A549 treated with AZD9567 at 1 μM for 4 hours (cell line): ENCODE data around the gene FCAR. TPM values are rescaled to one million over a fixed set of nuclear protein-coding genes. Genes with fewer than 3 reads are reported as not detected.

Source experiments
- total RNA-seq: library from RNA; stranded (reverse); fragments of 200-300 nt; extraction: Qiagen RNA extraction; gene quantifications from 5 replicates; pipeline ENCODE4 v1.2.3, GENCODE V29; 2022; ENCODE audit not compliant: insufficient read depth

Gene FCAR
- total RNA-seq: not detected in 5 replicates

DNA sequence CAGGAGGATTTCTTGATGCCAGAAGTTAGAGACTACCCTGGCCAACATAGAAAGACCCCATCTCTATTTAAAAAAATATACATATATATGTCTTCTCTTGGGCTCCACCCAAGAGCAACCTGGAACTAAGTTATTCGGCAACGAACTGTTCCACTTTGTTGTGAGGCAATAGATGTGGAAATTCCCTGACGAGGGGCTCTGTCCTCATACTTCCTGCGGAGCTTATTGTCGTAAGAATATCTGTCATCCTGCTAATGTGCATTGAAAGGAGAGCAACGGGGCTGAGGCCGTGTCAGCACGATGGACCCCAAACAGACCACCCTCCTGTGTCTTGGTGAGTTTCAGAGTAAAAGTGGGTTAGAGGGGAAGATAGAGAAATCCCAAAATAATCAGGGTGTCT is at the start of gene FCAR:
TSS of gene FCAR (plus strand) at position 246 of the 400 bp plus-strand sequence. CDS start at position 301, 55 bp downstream.

DNA sequence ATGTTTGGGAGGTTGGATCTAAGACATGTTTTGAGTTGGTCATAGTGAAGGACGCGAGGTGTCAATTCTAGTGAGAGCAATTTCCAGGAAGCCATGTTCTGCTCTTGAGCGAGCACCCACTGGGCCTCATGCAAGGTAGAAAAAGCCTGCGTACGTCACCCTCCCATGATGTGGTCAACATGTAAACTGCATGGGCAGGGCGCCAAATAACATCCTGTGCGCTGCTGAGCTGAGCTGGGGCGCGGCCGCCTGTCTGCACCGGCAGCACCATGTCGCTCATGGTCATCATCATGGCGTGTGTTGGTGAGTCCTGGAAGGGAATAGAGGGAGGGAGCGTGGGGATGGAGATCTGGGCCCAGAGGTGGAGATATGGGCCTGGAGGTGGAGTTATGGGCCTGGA is 41.5 kb upstream of the FCAR start, which contains the start of gene KIR2DS4:
TSS of gene KIR2DS4 (plus strand) at position 181 of the 400 bp plus-strand sequence.

DNA sequence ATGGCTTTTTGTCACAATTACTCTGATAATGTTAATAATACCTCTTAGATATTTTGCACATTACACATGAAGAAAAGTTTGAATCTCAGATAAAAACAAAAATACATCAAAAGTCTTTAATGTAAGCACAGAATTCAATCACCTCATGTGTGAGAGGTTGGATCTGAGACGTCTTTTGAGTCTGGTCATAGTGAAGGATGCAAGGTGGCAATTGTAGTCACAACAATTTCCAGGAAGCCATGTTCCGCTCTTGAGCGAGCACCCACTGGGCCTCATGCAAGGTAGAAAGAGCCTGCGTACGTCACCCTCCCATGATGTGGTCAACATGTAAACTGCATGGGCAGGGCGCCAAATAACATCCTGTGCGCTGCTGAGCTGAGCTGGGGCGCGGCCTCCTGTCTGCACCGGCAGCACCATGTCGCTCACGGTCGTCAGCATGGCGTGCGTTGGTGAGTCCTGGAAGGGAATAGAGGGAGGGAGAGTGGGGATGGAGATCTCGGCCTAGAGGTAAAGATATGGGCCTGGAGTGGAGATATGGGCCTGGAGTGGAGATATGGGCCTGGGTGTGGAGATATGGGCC is 23.9 kb upstream of the FCAR start, which contains the start of gene KIR3DL2:
TSS of gene KIR3DL2 (plus strand) at position 383 of the 580 bp plus-strand sequence. CDS start at position 416, 33 bp downstream.

DNA sequence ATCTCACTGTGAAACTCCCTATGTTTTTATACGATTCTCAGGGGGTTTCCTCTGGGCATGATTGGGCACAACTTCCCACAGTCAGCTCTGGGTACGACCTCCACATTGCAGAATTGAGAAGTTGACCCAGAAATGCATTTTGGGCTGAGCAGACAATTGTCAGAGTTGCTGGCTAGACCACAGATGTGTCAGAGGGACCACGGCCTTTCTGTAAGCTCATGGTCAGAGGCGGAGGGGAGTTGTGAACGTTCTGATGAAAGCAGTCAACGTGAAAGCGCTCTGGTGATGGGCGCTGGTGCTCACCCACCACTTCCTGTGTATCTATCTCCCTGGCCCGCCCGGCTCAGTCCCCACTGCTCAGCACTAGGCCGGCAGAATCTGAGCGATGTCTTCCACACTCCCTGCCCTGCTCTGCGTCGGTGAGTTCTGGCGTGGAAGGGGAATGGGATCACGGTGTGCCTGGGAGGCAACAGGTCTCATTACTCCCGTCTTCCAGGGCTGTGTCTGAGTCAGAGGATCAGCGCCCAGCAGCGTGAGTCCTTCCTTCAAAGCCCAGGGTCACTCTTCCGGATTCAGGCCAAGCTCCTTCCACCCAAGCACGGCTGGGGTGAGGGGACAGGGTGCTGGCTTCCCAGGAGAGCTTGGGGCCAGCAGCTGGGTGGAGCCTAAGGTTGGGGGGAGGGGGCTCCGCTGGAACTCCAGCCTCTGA is 31.9 kb downstream of the FCAR start, which contains the start of gene NCR1:
TSS of gene NCR1 (plus strand) at position 346 of the 709 bp plus-strand sequence. CDS start at position 386, 40 bp downstream.

Other genes with a start within 250 kb of the FCAR start
- gene LILRB1, start 243.8 kb upstream of the FCAR start, total RNA-seq: 0.07 to 0.08 TPM in 2 of 5 replicates, not detected in the others
- gene LILRB4, start 211.2 kb upstream of the FCAR start, total RNA-seq: not detected in 5 replicates
- gene KIR3DL3, start 149.8 kb upstream of the FCAR start, total RNA-seq: not detected in 5 replicates
- not detected in 5 replicates for gene KIR2DL3, start 135.7 kb upstream of the FCAR start, total RNA-seq
- not detected in 5 replicates for gene KIR2DL1, start 104.4 kb upstream of the FCAR start, total RNA-seq
- gene KIR2DL4, start 70.6 kb upstream of the FCAR start, total RNA-seq: not detected in 5 replicates
- not detected in 5 replicates for gene KIR3DL1, start 57.8 kb upstream of the FCAR start, total RNA-seq
- gene KIR2DS4, start 41.6 kb upstream of the FCAR start, total RNA-seq: not detected in 5 replicates
- gene KIR3DL2, start 23.8 kb upstream of the FCAR start, total RNA-seq: not detected in 5 replicates
- gene NCR1, start 31.9 kb downstream of the FCAR start, total RNA-seq: not detected in 5 replicates
- gene NLRP7, start 73.3 kb downstream of the FCAR start, total RNA-seq: 0.03 TPM in 1 of 5 replicates, not detected in the others
- 26.2 to 29.9 TPM (median 28.2 TPM) in 5 replicates for gene NLRP2, start 92.1 kb downstream of the FCAR start, total RNA-seq
- 0.07 to 0.22 TPM (median 0.15 TPM) in 4 of 5 replicates, not detected in the other for gene GP6, start 164.0 kb downstream of the FCAR start, total RNA-seq
- 16.1 to 23.0 TPM (median 21.7 TPM) in 5 replicates for gene RDH13, start 188.9 kb downstream of the FCAR start, total RNA-seq
- gene EPS8L1, start 201.6 kb downstream of the FCAR start, total RNA-seq: 4.6 to 5.8 TPM (median 4.7 TPM) in 5 replicates
- 47.3 to 102 TPM (median 98.9 TPM) in 5 replicates for gene PPP1R12C, start 243.4 kb downstream of the FCAR start, total RNA-seq